HepG2 (cell line): Measurements from ENCODE around the gene RAN. TPM values are rescaled to one million over a fixed set of nuclear protein-coding genes. Genes with fewer than 3 reads are reported as not detected.
A peak's percentile ranks its signal among the peaks of the same experiment; 100 is the strongest.

Experiments
- ATAC-seq: fragments of 200-7000 bp; cut with Tn5 transposase; 3 replicates; pipeline ENCODE4 v1.9.1; 2020; ENCODE audit warnings: mild to moderate bottlenecking, moderate library complexity
- BruUV-seq: library from RNA; stranded (reverse); fragments of 400-500 nt; replicated peaks from 2 replicates; lab custom pipeline; 2021; lab: Mats Ljungman, UMichigan
- CTCF ChIA-PET: fragments of 300-600 bp; formaldehyde crosslinking; extraction: SDS; loops from one replicate; lab custom pipeline; 2021; ENCODE audit warnings: low total read pairs, inconsistent platforms, low intra/inter-chr PET ratio; lab: Yijun Ruan, JAX
- POLR2A ChIA-PET: fragments of 350-600 bp; sonication (Branson Sonifier 250); formaldehyde crosslinking; loops from one replicate; lab custom pipeline; 2020; ENCODE audit warnings: antibody characterized with exemption, inconsistent platforms; lab: Yijun Ruan, JAX
- DNase-seq: peaks from one replicate; pipeline ENCODE4 v3.0.0-alpha.2; 2015; ENCODE audit warnings: low spot score
- FAIRE-seq: peaks from 3 replicates; lab custom pipeline; 2011; peaks lifted over from hg19 to GRCh38; lab: Jason Lieb, UNC
- H2AFZ ChIP-seq: one replicate; pipeline ENCODE4 v1.6.1; 2011; ENCODE audit warnings: low read length, inconsistent platforms
- H3K27ac ChIP-seq: fragments of 300-600 bp; 3 replicates; pipeline ENCODE4 v1.8.0; 2011; ENCODE audit warnings: mixed run types, mild to moderate bottlenecking, mixed read lengths, low read length, inconsistent platforms; ENCODE audit not compliant: insufficient read depth; ENCODE audit errors: extremely low read length
- H3K27me3 ChIP-seq, 2 experiments: fragments of 200-600 bp in 1 of 2; 2 replicates in 1 of 2; 3 replicates in 1 of 2; pipeline versions ENCODE4 v1.6.0 to v1.8.0; 2011; ENCODE audit warnings: low read length in 2 of 2, mild to moderate bottlenecking in 2 of 2, moderate library complexity in 2 of 2, inconsistent platforms in 1 of 2; ENCODE audit not compliant: insufficient read depth in 2 of 2, control insufficient read depth in 1 of 2
- H3K36me3 ChIP-seq, 2 experiments: fragments of 200-600 bp in 1 of 2; replicated peaks in 1 of 2; 2 replicates in 1 of 2; 3 replicates in 1 of 2; pipeline versions ENCODE4 v1.5.1 to v1.8.0; 2011; ENCODE audit warnings: low read length in 2 of 2, inconsistent platforms in 1 of 2; ENCODE audit not compliant: insufficient read depth in 2 of 2, control insufficient read depth in 1 of 2
- H3K4me1 ChIP-seq: 2 replicates; pipeline ENCODE4 v1.5.1; 2012; ENCODE audit warnings: low read length, inconsistent platforms; ENCODE audit not compliant: insufficient read depth
- H3K4me2 ChIP-seq: 2 replicates; pipeline ENCODE4 v1.6.0; 2011; ENCODE audit warnings: low read depth, low read length, inconsistent platforms
- H3K4me3 ChIP-seq, 3 experiments: fragments of 200-600 bp in 1 of 3; sonication (generic), shearing (Covaris generic) in 1 of 3; replicated peaks in 1 of 3; 2 replicates each; pipeline ENCODE4 v1.5.1; 2011 to 2016; ENCODE audit warnings: low read length in 3 of 3, inconsistent platforms in 2 of 3, low read depth in 2 of 3, mild to moderate bottlenecking in 2 of 3, control low read depth in 1 of 3, mixed read lengths in 1 of 3; ENCODE audit not compliant: insufficient read depth in 1 of 3
- H3K79me2 ChIP-seq: one replicate; pipeline ENCODE4 v1.6.1; 2011; ENCODE audit warnings: low read length, inconsistent platforms; ENCODE audit not compliant: insufficient read depth
- H3K9ac ChIP-seq: 2 replicates; pipeline ENCODE4 v1.6.0; 2011; ENCODE audit warnings: mild to moderate bottlenecking, low read depth, low read length, inconsistent platforms; ENCODE audit not compliant: insufficient read depth
- H3K9me3 ChIP-seq: 2 replicates; pipeline ENCODE4 v1.5.1; 2012; ENCODE audit warnings: mild to moderate bottlenecking, low read length
- H4K20me1 ChIP-seq: 2 replicates; pipeline ENCODE4 v1.6.0; 2011; ENCODE audit warnings: inconsistent platforms, mild to moderate bottlenecking, low read length, moderate library complexity; ENCODE audit not compliant: insufficient read depth
- BORCS8-MEF2B ChIP-seq: sonication (generic); formaldehyde crosslinking; IDR thresholded peaks from 2 replicates; pipeline ENCODE4 v1.8.0; 2022; ENCODE audit warnings: mild to moderate bottlenecking, missing genetic modification reagents
- CBX1 ChIP-seq: IDR thresholded peaks from one replicate; pipeline ENCODE4 v1.6.1; 2016; ENCODE audit warnings: antibody characterized with exemption, low read depth
- EEA1 ChIP-seq: sonication (generic); formaldehyde crosslinking; IDR thresholded peaks from 2 replicates; pipeline ENCODE4 v1.5.1; 2020; ENCODE audit warnings: mild to moderate bottlenecking, missing genetic modification reagents, borderline replicate concordance
- GATAD1 ChIP-seq: IDR thresholded peaks from 2 replicates; pipeline ENCODE4 v1.6.1; 2016; ENCODE audit warnings: missing genetic modification reagents, missing compliant biosample characterization
- MATR3 ChIP-seq: sonication (generic); formaldehyde crosslinking; IDR thresholded peaks from 2 replicates; pipeline ENCODE4 v1.4.0; 2020; ENCODE audit warnings: missing genetic modification reagents
- NKX3-1 ChIP-seq: sonication (generic); formaldehyde crosslinking; IDR thresholded peaks from 2 replicates; pipeline ENCODE4 v1.5.0; 2020; ENCODE audit warnings: missing genetic modification reagents
- RAD51 ChIP-seq: fragments of 450-650 bp; IDR thresholded peaks from 2 replicates; pipeline ENCODE4 v1.6.1; 2016; ENCODE audit warnings: borderline replicate concordance
- SALL1 ChIP-seq: sonication (generic); formaldehyde crosslinking; IDR thresholded peaks from 2 replicates; pipeline ENCODE4 v1.8.0; 2022; ENCODE audit warnings: mild to moderate bottlenecking, missing genetic modification reagents
- TAF1 ChIP-seq: sonication (generic); formaldehyde crosslinking; IDR thresholded peaks from 2 replicates; pipeline ENCODE4 v1.4.0; 2020; ENCODE audit warnings: missing genetic modification reagents
- ZNF143 ChIP-seq: sonication (generic); formaldehyde crosslinking; IDR thresholded peaks from 2 replicates; pipeline ENCODE4 v1.4.0; 2020; ENCODE audit warnings: missing genetic modification reagents
- ZNF3 ChIP-seq: IDR thresholded peaks from 2 replicates; pipeline ENCODE4 v1.7.0; 2017; ENCODE audit warnings: inconsistent platforms
- ZNF619 ChIP-seq: sonication (generic); formaldehyde crosslinking; IDR thresholded peaks from 2 replicates; pipeline ENCODE4 v1.4.0; 2020; ENCODE audit warnings: mild to moderate bottlenecking, missing genetic modification reagents
- ZNF775 ChIP-seq: sonication (generic); formaldehyde crosslinking; IDR thresholded peaks from 2 replicates; pipeline ENCODE4 v1.4.0; 2020; ENCODE audit warnings: missing genetic modification reagents, mild to moderate bottlenecking, moderate library complexity, borderline replicate concordance
- WGBS: methylation state at CpG from one replicate; pipeline ENCODE4 v1.1.6; 2017; ENCODE audit warnings: low lambda C conversion rate; 5-methylcytosine and 5-hydroxymethylcytosine counted together
- in situ Hi-C: cut with HindIII; loops from 2 replicates; pipeline ENCODE4 v1.10.0; 2017; ENCODE audit warnings: low pct_unique_long_range_greater_than_20kb; ENCODE audit not compliant: extremely low pct_ligation_motif_present
- intact Hi-C: fragments of 100-400 bp; cut with micrococcal nuclease; formaldehyde crosslinking; loops from one replicate; pipeline ENCODE4 v1.10.0; 2022; ENCODE audit not compliant: unreplicated experiment
- polyA plus RNA-seq, 8 experiments: library from polyadenylated mRNA; depleted of rRNA in 3 of 8; stranded (reverse) in 7 of 8; unstranded in 1 of 8; fragments of >200 nt; fragmentation: Illumina TruSeq in 4 of 8; extraction: Trizol in 4 of 8; gene quantifications; 2 replicates each; pipeline versions ENCODE4 v1.2.1 to v1.2.3, GENCODE V29; 2011 to 2016; ENCODE audit warnings: low read depth in 4 of 8, missing spikeins in 1 of 8, mixed read lengths in 1 of 8; ENCODE audit not compliant: insufficient read depth in 1 of 8
- total RNA-seq, 5 experiments: library from RNA; depleted of rRNA; stranded (reverse); fragments of >200 nt; fragmentation: Illumina TruSeq; extraction: Trizol; gene quantifications; 2 replicates each; pipeline ENCODE4 v1.2.3, GENCODE V29; 2016; ENCODE audit warnings: low read depth in 1 of 5
- TF ChIP-seq, protein P1 (sequence below): IDR thresholded peaks from 2 replicates; pipeline ENCODE4 v1.6.1; 2018; ENCODE audit warnings: missing genetic modification reagents, mild to moderate bottlenecking, missing compliant biosample characterization
- TF ChIP-seq, protein P2 (sequence below): sonication (generic); formaldehyde crosslinking; IDR thresholded peaks from 2 replicates; pipeline ENCODE4 v1.4.0; 2020; ENCODE audit warnings: low read depth, mild to moderate bottlenecking, missing genetic modification reagents
- TF ChIP-seq, protein P3 (sequence below), 2 experiments: sonication (generic) in 1 of 2; formaldehyde crosslinking in 1 of 2; IDR thresholded peaks; 2 replicates each; pipeline versions ENCODE4 v1.4.0 to v1.6.1; 2016 to 2020; ENCODE audit warnings: borderline replicate concordance in 1 of 2, low read depth in 1 of 2, mild to moderate bottlenecking in 1 of 2, missing genetic modification reagents in 1 of 2

Gene RAN
- total and polyA plus RNA-seq, 2 of the 13 experiments (the other 11 are each of a cell fraction or from before 2014, with no cell fraction given), result 1,335 to 1,630 TPM

DNA sequence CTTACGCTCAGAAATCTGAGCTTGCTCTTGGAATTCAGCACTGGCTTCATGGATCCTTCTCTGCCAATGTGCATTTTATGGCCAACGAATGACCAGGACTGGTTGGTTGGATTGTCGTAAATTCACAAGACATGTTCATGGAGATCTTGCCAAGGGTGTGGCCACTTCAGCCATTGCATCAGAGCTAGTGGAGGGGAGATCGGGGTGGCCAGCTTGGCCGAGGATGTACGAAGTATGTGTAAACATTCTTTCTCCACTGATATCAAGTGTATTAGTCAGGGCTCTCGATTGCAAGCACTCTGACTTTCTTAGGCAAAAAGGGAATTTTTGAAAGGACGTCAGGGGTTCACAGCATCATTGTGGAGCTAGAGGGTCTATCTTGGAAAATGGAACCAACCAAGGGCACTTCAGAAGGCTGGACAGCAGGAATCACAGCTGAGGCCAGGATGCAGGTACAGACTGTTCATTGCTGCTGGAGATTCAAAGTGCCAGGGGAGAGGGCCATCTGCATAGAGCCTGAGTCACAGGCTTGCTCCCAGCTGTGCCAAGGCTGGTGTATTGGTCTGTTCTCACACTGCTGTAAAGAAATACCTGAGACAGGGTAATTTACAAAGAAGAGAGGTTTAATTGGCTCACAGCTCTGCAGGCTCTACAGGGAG is 49.0 kb downstream of the RAN start (continued):
- TF ChIP-seq, protein P1, sequence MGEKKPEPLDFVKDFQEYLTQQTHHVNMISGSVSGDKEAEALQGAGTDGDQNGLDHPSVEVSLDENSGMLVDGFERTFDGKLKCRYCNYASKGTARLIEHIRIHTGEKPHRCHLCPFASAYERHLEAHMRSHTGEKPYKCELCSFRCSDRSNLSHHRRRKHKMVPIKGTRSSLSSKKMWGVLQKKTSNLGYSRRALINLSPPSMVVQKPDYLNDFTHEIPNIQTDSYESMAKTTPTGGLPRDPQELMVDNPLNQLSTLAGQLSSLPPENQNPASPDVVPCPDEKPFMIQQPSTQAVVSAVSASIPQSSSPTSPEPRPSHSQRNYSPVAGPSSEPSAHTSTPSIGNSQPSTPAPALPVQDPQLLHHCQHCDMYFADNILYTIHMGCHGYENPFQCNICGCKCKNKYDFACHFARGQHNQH (CRISPR knock-in tag), result no peak
- 0 out of 2 replicates have a peak, but pooled peaks have one; percentile 7 for TF ChIP-seq BORCS8-MEF2B (CRISPR knock-in tag)

DNA sequence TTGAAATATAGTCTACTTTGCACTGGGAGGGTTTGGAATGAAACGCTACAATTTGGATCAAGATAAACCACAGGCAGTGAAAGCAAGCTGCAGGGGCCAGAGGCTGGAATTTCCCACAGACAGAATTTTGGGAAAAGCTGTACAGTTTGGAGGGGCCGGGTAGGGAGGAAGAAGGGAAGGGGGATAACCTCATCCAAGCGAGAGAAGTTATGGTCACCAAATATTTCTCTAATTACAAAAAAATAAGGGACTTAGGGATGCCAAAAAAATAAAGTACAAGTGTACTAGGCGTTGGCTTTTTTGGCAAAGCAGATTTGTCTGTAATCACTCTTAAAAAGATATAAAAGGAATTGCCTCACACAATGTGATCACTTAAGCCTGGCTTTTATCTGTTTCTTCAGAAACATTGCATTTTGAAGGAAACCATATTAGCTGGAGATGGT is 50.7 kb downstream of the RAN start:
- POLR2A ChIA-PET, result no interaction called here
- Histone ChIP-seq H3K27ac (no peak overlapping the region), H3K9me3 (peaks cover 9% of the 10 kb centered on the region; the same call in 1 of the 2 replicates), H3K4me1 (peaks cover 19% of the 10 kb centered on the region), H4K20me1 (no peaks in the 10 kb centered on the region), H3K4me2 (no peak overlapping the region), H3K4me3 (no peak overlapping the region), H3K9ac (no peak overlapping the region), H3K79me2 (no peaks in the 10 kb centered on the region), H2AFZ (no peak overlapping the region), H3K36me3 (no peaks in the 10 kb centered on the region), H3K27me3 (0 out of 5 replicates have a peak, but pooled peaks cover 1 to 12% of the 10 kb centered on the region in 2 experiments)
- no peak for DNase-seq
- 57% methylated on average over 4 of the region's 4 CpGs for WGBS
- no peak for FAIRE-seq
- intact Hi-C loops, result no loop called here
- no peak for ATAC-seq
- in situ Hi-C loops, result loop anchor here (25.0 kb wide), 1 partner anchor 540 kb away; no protein-coding TSS in a partner anchor
- no TSS peak for BruUV-seq
- CTCF ChIA-PET, result no interaction called here
- TF ChIP-seq, protein P2, sequence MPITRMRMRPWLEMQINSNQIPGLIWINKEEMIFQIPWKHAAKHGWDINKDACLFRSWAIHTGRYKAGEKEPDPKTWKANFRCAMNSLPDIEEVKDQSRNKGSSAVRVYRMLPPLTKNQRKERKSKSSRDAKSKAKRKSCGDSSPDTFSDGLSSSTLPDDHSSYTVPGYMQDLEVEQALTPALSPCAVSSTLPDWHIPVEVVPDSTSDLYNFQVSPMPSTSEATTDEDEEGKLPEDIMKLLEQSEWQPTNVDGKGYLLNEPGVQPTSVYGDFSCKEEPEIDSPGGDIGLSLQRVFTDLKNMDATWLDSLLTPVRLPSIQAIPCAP (CRISPR knock-in tag), result no peak
- TF ChIP-seq TAF1 (CRISPR knock-in tag), result no peak
- TF ChIP-seq ZNF775, result no peak
- TF ChIP-seq, protein P3, sequence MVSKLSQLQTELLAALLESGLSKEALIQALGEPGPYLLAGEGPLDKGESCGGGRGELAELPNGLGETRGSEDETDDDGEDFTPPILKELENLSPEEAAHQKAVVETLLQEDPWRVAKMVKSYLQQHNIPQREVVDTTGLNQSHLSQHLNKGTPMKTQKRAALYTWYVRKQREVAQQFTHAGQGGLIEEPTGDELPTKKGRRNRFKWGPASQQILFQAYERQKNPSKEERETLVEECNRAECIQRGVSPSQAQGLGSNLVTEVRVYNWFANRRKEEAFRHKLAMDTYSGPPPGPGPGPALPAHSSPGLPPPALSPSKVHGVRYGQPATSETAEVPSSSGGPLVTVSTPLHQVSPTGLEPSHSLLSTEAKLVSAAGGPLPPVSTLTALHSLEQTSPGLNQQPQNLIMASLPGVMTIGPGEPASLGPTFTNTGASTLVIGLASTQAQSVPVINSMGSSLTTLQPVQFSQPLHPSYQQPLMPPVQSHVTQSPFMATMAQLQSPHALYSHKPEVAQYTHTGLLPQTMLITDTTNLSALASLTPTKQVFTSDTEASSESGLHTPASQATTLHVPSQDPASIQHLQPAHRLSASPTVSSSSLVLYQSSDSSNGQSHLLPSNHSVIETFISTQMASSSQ (IDR thresholded peaks at IDR 0.05; ENCODE audit: low read depth), result no peak
- TF ChIP-seq, protein P3 (CRISPR knock-in tag; IDR thresholded peaks at IDR 0.05; ENCODE audit: borderline replicate concordance), result no peak
- no peak for TF ChIP-seq ZNF3 (CRISPR knock-in tag)
- no peak for TF ChIP-seq MATR3 (CRISPR knock-in tag)
- no peak for TF ChIP-seq EEA1 (CRISPR knock-in tag)
- no peak for TF ChIP-seq NKX3-1 (CRISPR knock-in tag)
- TF ChIP-seq ZNF619 (CRISPR knock-in tag), result no peak
- TF ChIP-seq ZNF143, result no peak
- TF ChIP-seq CBX1, result no peak
- TF ChIP-seq GATAD1, result no peak
- no peak for TF ChIP-seq SALL1 (CRISPR knock-in tag)
- TF ChIP-seq RAD51, result no peak
